ENCODE measurements around the gene RPL13. TPM values are rescaled to one million over a fixed set of nuclear protein-coding genes. Genes with fewer than 3 reads are reported as not detected.

Gene RPL13
- total RNA-seq, 6 experiments from 2014 or later: 684 to 2,810 (median 731) TPM

DNA sequence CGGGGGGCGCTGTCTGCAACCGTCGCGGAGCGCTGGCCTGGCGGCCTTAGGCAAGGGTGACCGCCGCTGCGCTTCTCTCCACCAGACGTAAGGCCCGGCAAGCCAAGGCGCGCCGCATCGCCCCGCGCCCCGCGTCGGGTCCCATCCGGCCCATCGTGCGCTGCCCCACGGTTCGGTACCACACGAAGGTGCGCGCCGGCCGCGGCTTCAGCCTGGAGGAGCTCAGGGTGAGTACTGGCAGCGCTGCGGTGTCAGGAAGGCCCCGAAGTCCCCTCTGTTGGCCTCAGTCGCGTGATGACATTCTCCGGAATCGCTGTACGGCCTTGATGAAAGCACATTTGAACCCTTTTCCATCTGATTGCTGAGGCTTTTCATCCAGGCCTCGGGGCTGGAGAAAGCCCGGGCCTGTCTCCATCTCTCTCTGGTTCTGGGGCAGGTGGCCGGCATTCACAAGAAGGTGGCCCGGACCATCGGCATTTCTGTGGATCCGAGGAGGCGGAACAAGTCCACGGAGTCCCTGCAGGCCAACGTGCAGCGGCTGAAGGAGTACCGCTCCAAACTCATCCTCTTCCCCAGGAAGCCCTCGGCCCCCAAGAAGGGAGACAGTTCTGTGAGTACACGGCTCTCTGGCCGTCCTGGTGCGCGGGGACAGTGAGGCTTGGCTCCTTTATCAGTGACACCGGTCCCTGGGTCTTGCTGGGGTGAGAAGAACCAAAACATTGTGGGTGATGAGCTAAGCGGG is 831 bp downstream of the RPL13 start:
- ATAC-seq (no peak), DNase-seq (no peak)
- TF ChIP-seq, protein P1, sequence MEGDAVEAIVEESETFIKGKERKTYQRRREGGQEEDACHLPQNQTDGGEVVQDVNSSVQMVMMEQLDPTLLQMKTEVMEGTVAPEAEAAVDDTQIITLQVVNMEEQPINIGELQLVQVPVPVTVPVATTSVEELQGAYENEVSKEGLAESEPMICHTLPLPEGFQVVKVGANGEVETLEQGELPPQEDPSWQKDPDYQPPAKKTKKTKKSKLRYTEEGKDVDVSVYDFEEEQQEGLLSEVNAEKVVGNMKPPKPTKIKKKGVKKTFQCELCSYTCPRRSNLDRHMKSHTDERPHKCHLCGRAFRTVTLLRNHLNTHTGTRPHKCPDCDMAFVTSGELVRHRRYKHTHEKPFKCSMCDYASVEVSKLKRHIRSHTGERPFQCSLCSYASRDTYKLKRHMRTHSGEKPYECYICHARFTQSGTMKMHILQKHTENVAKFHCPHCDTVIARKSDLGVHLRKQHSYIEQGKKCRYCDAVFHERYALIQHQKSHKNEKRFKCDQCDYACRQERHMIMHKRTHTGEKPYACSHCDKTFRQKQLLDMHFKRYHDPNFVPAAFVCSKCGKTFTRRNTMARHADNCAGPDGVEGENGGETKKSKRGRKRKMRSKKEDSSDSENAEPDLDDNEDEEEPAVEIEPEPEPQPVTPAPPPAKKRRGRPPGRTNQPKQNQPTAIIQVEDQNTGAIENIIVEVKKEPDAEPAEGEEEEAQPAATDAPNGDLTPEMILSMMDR (IDR thresholded peaks at IDR 0.05): no peak
- no peak for TF ChIP-seq POLR2A (IDR thresholded peaks at IDR 0.05)
- Histone ChIP-seq H3K27ac (peak overlapping the region; percentile 90 to 97 (median 94)), H3K4me1 (peaks cover 0 to 41% (median 18%) of the 10 kb centered on the region in 4 donors), H3K9me3 (no peaks in the 10 kb centered on the region), H3K27me3 (no peaks in the 10 kb centered on the region), H3K36me3 (peaks cover 16 to 34% (median 27%) of the 10 kb centered on the region in 4 donors), H3K4me3 (peak overlapping the region; percentile 86 to 93 (median 87))
- intact Hi-C loops (cut with DNase I): no loop called here
- 9% methylated on average over 13 of the region's 58 CpGs for WGBS (ENCODE audit: insufficient coverage, low coverage, low lambda C conversion rate, missing lambda C conversion rate)

- no peak for DNase-seq
- ATAC-seq: no peak
- intact Hi-C loops (cut with DNase I): no loop called here
- no peaks in the 10 kb centered on the region for H3K9me3 ChIP-seq
- peaks cover 0 to 41% (median 18%) of the 10 kb centered on the region in 4 donors for H3K4me1 ChIP-seq
- 61% methylated on average over 17 of the region's 23 CpGs for WGBS (ENCODE audit: insufficient coverage, low coverage, low lambda C conversion rate, missing lambda C conversion rate)
- H3K27ac ChIP-seq: no peak overlapping the region
- TF ChIP-seq POLR2A (IDR thresholded peaks at IDR 0.05): no peak
- TF ChIP-seq, protein P1 (IDR thresholded peaks at IDR 0.05): no peak
- H3K4me3 ChIP-seq: peak overlapping the region; percentile 86 to 93 (median 87)
- H3K27me3 ChIP-seq: no peaks in the 10 kb centered on the region
- H3K36me3 ChIP-seq: peaks cover 16 to 34% (median 27%) of the 10 kb centered on the region in 4 donors
Measured at GRCh38 chr16:89561884-89562599, 1.6 kb downstream of the RPL13 start.

DNA sequence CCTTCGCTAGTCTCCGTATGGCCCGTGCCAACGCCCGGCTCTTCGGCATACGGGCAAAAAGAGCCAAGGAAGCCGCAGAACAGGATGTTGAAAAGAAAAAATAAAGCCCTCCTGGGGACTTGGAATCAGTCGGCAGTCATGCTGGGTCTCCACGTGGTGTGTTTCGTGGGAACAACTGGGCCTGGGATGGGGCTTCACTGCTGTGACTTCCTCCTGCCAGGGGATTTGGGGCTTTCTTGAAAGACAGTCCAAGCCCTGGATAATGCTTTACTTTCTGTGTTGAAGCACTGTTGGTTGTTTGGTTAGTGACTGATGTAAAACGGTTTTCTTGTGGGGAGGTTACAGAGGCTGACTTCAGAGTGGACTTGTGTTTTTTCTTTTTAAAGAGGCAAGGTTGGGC is 2.5 kb downstream of the RPL13 start:
- H3K27me3 ChIP-seq: no peaks in the 10 kb centered on the region
- no peak for DNase-seq
- H3K4me1 ChIP-seq: peaks cover 0 to 34% (median 18%) of the 10 kb centered on the region in 4 donors
- no peak for ATAC-seq
- peaks cover 16 to 34% (median 27%) of the 10 kb centered on the region in 4 donors for H3K36me3 ChIP-seq
- H3K4me3 ChIP-seq: no peak overlapping the region
- no peak overlapping the region for H3K27ac ChIP-seq
- whole genome bisulfite sequencing (ENCODE audit: insufficient coverage, low coverage, low lambda C conversion rate, missing lambda C conversion rate): 83% methylated on average over 11 of the region's 12 CpGs
- no peaks in the 10 kb centered on the region for H3K9me3 ChIP-seq
- TF ChIP-seq POLR2A (IDR thresholded peaks at IDR 0.05): no peak
- TF ChIP-seq, protein P1 (IDR thresholded peaks at IDR 0.05): no peak
- intact Hi-C loops (cut with DNase I): no loop called here

- 55% methylated on average over 3 of the region's 12 CpGs for WGBS (ENCODE audit: insufficient coverage, low coverage, low lambda C conversion rate, missing lambda C conversion rate)
- H3K4me1 ChIP-seq: peaks cover 0 to 34% (median 18%) of the 10 kb centered on the region in 4 donors
- ATAC-seq: no peak
- no peaks in the 10 kb centered on the region for H3K27me3 ChIP-seq
- intact Hi-C loops (cut with DNase I): no loop called here
- peaks cover 16 to 34% (median 27%) of the 10 kb centered on the region in 4 donors for H3K36me3 ChIP-seq
- H3K9me3 ChIP-seq: no peaks in the 10 kb centered on the region
- H3K27ac ChIP-seq: no peak overlapping the region
- DNase-seq: no peak
- H3K4me3 ChIP-seq: no peak overlapping the region
- no peak for TF ChIP-seq POLR2A (IDR thresholded peaks at IDR 0.05)
- TF ChIP-seq, protein P1 (IDR thresholded peaks at IDR 0.05): no peak
Measured at GRCh38 chr16:89563639-89564392, 3.3 kb downstream of the RPL13 start.

All from right lobe of liver (tissue), 6 donors.